ENCODE results near the gene MAPK1. TPM values are rescaled to one million over a fixed set of nuclear protein-coding genes. Genes with fewer than 3 reads are reported as not detected.
"Not testable (repeated sequence)": the region's sequence is repeated elsewhere in the genome, so short reads cannot be mapped to it uniquely, and the experiment has no call there.

Gene MAPK1
- 139 to 157 TPM (median 156 TPM) in 3 replicates for total RNA-seq
- long read RNA-seq, full-length matches to known transcripts, result 268 of 291 reads
- long read RNA-seq, partial matches to known transcripts, result 0 of 291 reads
- long read RNA-seq, other reads (novel, unspliced or antisense), result 23 of 291 reads

- Mint-ChIP-seq H3K36me3 (ENCODE audit: low read depth) (peaks cover 2% of the 10 kb centered on the region), H3K27ac (ENCODE audit: unreplicated experiment) (peak within 1 kb of the TSS; percentile 96), H3K27me3 (ENCODE audit: low read depth) (no peaks in the 10 kb centered on the region), H3K4me3 (ENCODE audit: unreplicated experiment) (peak within 1 kb of the TSS; percentile 91), H3K4me1 (ENCODE audit: low read depth) (peaks cover 48% of the 10 kb centered on the region), H3K9me3 (ENCODE audit: low read depth) (no peaks in the 10 kb centered on the region)
- TF ChIP-seq CTCF (IDR thresholded peaks at IDR 0.05), result peak; percentile 75
- DNase-seq (ENCODE audit: low spot score), result peak; percentile 97
Observed at GRCh38 chr22:21867528-21868266, at the start of gene MAPK1. TSS of gene MAPK1 (minus strand) at chr22:21867645. CDS start at chr22:21867440, 205 bp downstream.

GRCh38 chr22:21916309-21916918, 49.0 kb upstream of the MAPK1 start:
- no peak overlapping the region for H3K4me3 Mint-ChIP-seq (ENCODE audit: unreplicated experiment)
- H3K27me3 Mint-ChIP-seq (ENCODE audit: low read depth), result no peaks in the 10 kb centered on the region
- no peaks in the 10 kb centered on the region for H3K36me3 Mint-ChIP-seq (ENCODE audit: low read depth)
- no peak for TF ChIP-seq CTCF (IDR thresholded peaks at IDR 0.05)
- peaks cover 4% of the 10 kb centered on the region for H3K4me1 Mint-ChIP-seq (ENCODE audit: low read depth)
- peak overlapping the region; percentile 54 for H3K27ac Mint-ChIP-seq (ENCODE audit: unreplicated experiment)
- no peak for DNase-seq (ENCODE audit: low spot score)
- H3K9me3 Mint-ChIP-seq (ENCODE audit: low read depth), result no peaks in the 10 kb centered on the region

GRCh38 chr22:21915624-21916308, 48.3 kb upstream of the MAPK1 start:
- H3K9me3 Mint-ChIP-seq (ENCODE audit: low read depth), result no peaks in the 10 kb centered on the region
- no peaks in the 10 kb centered on the region for H3K27me3 Mint-ChIP-seq (ENCODE audit: low read depth)
- no peaks in the 10 kb centered on the region for H3K36me3 Mint-ChIP-seq (ENCODE audit: low read depth)
- peaks cover 4% of the 10 kb centered on the region for H3K4me1 Mint-ChIP-seq (ENCODE audit: low read depth)
- no peak for DNase-seq (ENCODE audit: low spot score)
- no peak overlapping the region for H3K27ac Mint-ChIP-seq (ENCODE audit: unreplicated experiment)
- TF ChIP-seq CTCF (IDR thresholded peaks at IDR 0.05), result no peak
- no peak overlapping the region for H3K4me3 Mint-ChIP-seq (ENCODE audit: unreplicated experiment)

- H3K36me3 Mint-ChIP-seq (ENCODE audit: low read depth); H3K4me3 Mint-ChIP-seq (ENCODE audit: unreplicated experiment); H3K27ac Mint-ChIP-seq (ENCODE audit: unreplicated experiment); H3K27me3 Mint-ChIP-seq (ENCODE audit: low read depth); H3K4me1 Mint-ChIP-seq (ENCODE audit: low read depth); H3K9me3 Mint-ChIP-seq (ENCODE audit: low read depth): not testable (repeated sequence)
- DNase-seq (ENCODE audit: low spot score), result peak; percentile 14
Observed at GRCh38 chr22:21914033-21914642, 46.7 kb upstream of the MAPK1 start.

- not testable (repeated sequence) for H3K36me3 Mint-ChIP-seq (ENCODE audit: low read depth); DNase-seq (ENCODE audit: low spot score); H3K4me3 Mint-ChIP-seq (ENCODE audit: unreplicated experiment); H3K9me3 Mint-ChIP-seq (ENCODE audit: low read depth); H3K4me1 Mint-ChIP-seq (ENCODE audit: low read depth); H3K27ac Mint-ChIP-seq (ENCODE audit: unreplicated experiment); H3K27me3 Mint-ChIP-seq (ENCODE audit: low read depth)
Observed at GRCh38 chr22:21910367-21910766, 42.9 kb upstream of the MAPK1 start.

- Mint-ChIP-seq H3K27ac (ENCODE audit: unreplicated experiment) (no peak overlapping the region), H3K4me1 (ENCODE audit: low read depth) (no peaks in the 10 kb centered on the region), H3K4me3 (ENCODE audit: unreplicated experiment) (no peak overlapping the region), H3K27me3 (ENCODE audit: low read depth) (no peaks in the 10 kb centered on the region), H3K36me3 (ENCODE audit: low read depth) (no peaks in the 10 kb centered on the region), H3K9me3 (ENCODE audit: low read depth) (no peaks in the 10 kb centered on the region)
- TF ChIP-seq CTCF (IDR thresholded peaks at IDR 0.05), result no peak
- DNase-seq (ENCODE audit: low spot score), result no peak
Observed at GRCh38 chr22:21909871-21910270, 42.4 kb upstream of the MAPK1 start.
